Skeletal muscle cell (primary cell): Measurements from ENCODE around the gene SELENON.

Experiments used
- DNase-seq: peaks from one replicate; pipeline ENCODE4 v3.0.0-alpha.2; 2010; ENCODE audit warnings: low read depth
- H3K4me3 ChIP-seq: 2 replicates; pipeline ENCODE4 v1.5.1; 2011; ENCODE audit warnings: low read depth, mild to moderate bottlenecking, control low read depth, low read length, moderate library complexity

SELENON gene

GRCh38 chr1:25787760-25788166 is 12.2 kb upstream of the SELENON start:
- H3K4me3 ChIP-seq: no peak overlapping the region
- no peak for DNase-seq

- no peak for DNase-seq
- no peak overlapping the region for H3K4me3 ChIP-seq
Observed at GRCh38 chr1:25790472-25790871, 9.5 kb upstream of the SELENON start.

DNA sequence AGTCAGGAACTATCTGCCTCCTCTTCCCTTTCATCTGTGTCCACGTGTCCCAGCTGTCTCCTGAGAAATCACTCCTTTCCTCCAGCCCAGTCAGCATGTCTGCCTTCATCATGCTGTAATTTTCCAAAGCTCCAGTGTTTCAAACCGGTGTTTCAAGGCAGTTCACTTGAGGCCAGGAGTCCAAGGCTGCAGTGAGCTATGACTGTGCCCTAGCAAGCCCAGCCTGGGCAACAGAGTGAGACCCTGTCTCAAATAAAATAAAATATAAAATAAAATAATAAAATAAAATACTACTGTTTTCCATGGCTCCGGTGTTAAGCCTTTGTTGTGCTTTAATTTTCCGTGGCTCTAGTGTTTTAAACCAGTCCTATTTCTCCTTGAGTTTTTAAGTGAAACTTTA is 7.9 kb upstream of the SELENON start:
- DNase-seq: no peak

DNA sequence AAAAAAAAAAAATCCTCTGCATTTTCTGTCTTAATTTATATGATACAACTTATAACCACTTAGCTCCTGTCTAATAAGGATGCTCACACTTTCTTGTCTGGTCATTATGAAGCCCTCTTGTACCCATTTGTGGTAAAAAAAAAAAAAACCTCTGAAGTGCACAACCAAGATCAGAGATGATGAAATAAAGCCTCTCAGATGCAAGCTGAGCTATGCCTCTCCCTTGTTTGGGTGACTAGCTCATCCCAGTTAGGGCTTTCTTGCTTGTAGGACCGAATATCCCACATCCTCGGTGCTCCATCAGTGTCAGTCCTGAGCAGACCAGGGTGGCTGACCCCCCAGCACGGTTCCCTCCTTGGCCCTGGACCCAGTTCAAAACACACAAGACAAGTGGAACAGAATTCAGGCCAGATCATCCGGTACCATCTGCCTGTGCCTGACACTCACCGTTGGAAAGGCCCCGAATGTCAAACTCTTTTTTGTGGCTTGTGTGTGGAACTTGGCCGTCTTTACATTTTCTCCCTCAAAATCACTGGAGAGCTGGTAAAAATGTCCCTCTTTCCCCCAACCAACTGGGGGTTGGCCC is 6.3 kb upstream of the SELENON start:
- no peak for DNase-seq
- H3K4me3 ChIP-seq: no peak overlapping the region

More for the DNA sequence above, 7.9 kb upstream of the SELENON start:
- no peak overlapping the region for H3K4me3 ChIP-seq

DNA sequence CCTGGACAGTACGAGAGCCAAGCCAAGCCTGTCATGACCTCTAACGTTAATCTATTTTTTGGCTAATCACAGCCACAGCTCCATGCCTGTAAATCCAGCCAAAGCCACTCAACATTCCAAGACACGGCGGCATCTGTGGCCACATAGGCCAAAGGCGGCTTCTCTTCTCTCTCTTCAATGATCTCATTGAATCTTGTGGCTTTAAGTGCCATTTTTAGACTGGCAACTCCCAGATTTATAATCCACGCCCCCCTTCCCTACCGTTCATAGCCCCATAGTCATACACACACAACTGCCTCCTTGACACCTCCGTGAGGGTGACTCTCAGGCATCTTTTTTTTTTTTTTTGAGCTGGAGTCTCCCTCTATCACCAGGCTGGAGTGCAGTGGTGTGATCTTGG is 5.7 kb upstream of the SELENON start:
- no peak overlapping the region for H3K4me3 ChIP-seq
- DNase-seq: no peak

GRCh38 chr1:25795211-25795610 is 4.8 kb upstream of the SELENON start:
- no peak for DNase-seq
- H3K4me3 ChIP-seq: no peak overlapping the region

- H3K4me3 ChIP-seq: no peak overlapping the region
- no peak for DNase-seq
Observed at GRCh38 chr1:25795946-25796810, 3.8 kb upstream of the SELENON start.

DNA sequence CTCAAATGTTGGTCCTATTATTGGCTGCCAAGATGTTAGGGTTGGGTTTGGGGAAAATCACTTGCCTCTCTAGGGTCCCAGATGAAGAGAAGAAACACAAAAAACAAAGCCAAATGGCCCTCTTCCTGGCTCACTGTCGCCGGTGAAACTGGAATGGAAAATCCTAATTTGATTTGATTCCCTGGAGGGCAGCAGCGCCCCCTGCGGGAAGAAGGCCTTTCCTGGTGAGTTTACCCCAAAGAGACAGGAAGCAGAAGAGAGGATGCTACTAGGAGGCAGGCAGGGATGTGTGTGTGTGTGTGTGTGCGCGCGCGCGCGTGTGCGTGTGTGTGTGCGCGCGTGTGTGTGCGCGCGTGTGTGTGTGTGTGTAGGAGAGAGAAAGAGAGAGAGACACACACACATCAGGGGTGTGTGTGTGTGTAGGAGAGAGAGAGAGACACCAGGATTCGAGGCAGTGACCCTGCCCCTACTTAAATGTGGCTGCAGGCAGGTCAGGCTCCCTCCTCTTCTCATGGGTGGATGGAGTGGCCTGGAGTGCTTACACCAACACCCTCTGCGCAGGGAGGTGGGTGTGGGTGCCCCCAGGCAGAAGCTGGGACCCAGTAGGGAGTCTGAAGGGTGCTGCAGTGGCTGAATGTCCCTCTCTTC is 3.1 kb upstream of the SELENON start:
- no peak overlapping the region for H3K4me3 ChIP-seq
- DNase-seq: peak; percentile 33

- DNase-seq: no peak
- no peak overlapping the region for H3K4me3 ChIP-seq
Observed at GRCh38 chr1:25797939-25798338, 2.1 kb upstream of the SELENON start.

- no peak for DNase-seq
- H3K4me3 ChIP-seq: no peak overlapping the region
Observed at GRCh38 chr1:25798666-25799351, 1.2 kb upstream of the SELENON start.

DNA sequence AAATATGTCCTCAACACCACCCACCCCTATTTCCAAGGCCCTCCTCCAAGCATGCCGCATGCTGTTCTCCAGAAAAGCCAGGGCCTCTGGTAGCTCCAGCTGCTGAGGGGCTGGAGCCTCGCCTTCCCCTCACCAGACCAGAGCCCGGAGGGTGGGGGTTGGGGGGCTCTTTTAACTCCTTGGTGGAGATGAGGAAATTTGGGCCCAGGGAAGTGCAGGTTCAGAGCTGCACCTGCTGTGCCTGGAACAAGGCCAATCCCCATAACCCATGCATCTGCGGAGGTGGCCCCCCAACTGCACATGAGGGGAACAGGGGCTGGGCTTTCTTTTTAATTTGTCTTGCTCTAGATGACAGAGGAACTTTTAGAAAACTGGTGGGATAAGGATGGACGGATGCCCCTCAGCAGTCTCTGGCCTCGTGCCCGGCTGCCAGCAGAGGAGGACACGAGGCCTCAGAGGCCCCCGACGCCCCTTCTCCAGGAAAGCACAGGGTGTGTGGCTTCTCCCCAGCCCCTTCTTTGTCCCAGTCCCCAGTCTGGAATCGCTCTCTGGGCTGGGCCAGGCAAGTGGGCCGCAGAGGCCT is 550 bp upstream of the SELENON start:
- DNase-seq: no peak

GRCh38 chr1:25800703-25801377 is 847 bp downstream of the SELENON start:
- H3K4me3 ChIP-seq: peak overlapping the region; percentile 62

More for the DNA sequence above, 550 bp upstream of the SELENON start:
- H3K4me3 ChIP-seq: peak overlapping the region; percentile 51

GRCh38 chr1:25802915-25803314 is 2.9 kb downstream of the SELENON start:
- H3K4me3 ChIP-seq: no peak overlapping the region
- no peak for DNase-seq

More at GRCh38 chr1:25800703-25801377, 847 bp downstream of the SELENON start:
- no peak for DNase-seq

DNA sequence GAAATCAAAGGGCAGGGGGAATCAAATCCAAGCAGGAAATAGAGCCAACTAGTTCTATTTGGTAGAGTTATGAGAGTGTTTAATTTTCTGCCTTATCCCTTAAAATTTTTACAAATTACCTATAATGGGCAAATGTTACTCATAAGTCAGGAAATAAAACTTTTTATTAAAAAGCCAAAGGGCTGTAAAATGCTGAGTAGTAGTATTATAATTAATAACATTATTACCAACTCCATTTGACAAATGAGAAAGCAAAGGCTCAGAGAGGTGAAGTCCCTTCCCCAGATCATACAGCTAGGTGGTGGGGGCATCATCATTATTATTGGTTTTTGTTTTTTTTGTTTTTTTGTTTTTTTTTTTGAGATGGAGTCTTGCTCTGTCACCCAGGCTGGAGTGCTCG is 3.4 kb downstream of the SELENON start:
- no peak for DNase-seq
- H3K4me3 ChIP-seq: no peak overlapping the region

DNA sequence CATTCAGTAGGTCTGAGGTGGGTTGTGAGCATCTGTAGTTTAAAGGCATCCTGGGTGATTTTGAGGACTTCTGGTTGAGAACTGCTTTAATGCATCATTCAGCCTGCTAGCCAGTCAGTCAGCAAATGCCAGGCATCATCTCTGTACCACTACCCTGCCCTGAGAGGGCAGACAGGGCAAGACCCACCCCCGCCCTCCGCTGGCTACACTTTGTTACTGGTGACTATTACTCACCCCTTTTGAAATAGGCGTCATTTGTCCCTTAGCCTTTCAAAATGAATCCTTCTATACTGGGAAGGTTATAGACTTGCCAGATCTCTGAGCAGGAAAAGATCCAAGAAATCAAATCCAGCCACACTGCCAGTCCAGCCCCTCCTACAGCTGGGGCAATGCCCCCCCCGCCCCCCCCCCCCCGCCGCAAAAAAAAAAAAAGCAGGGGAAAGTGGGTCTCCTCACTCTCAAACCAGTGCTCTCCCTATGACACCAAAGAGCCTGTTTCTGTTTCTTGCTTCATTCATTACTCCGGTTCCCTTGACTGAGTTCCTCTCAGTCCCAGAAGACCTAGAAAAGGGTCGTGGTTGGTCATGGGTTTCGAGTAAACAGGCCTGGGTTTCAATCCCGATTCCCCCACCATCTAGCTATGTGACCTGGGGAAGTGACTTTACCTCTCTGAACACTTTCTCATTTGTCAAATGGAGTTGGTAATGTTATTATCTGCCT is 4.4 kb downstream of the SELENON start:
- no peak for DNase-seq
- H3K4me3 ChIP-seq: no peak overlapping the region

DNA sequence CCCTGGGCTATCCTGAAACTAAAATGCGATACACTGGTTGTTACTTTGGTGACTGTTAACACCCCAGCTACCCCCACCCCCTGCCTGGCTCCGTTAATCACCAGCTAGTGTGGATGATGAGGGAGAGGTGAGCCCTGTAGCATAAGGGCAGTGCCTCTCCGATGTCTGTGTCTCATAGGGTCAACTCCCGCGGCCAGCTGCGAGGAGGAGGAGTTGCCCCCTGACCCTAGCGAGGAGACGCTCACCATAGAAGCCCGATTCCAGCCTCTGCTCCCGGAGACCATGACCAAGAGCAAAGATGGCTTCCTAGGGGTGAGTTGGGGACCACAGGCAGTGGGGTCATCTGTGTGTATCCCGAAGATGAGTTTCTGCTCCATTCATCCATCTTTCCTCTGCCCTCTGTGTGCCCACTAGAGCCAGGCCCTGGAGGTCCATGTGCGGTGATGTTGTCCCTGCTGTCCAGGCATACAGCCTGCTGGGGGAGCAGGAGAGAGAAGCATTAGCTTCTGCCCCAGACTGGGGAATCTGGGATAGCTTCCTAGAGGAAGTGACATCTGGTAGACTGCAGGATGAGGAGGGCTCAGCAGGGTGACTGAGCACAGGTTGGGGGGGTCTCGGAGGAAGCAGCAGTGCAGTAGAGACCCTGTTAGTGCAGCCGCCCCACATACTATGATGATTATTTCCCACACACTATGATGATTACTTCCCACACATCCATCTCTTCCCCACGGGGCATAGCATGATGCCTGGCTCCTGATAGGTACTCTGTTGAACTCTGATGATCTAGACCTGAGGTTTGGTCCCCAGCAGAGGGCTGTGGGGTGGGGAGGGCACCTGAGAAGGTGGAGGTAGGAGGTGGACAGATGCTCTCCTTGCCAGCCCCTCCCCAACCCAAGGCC is 5.2 kb downstream of the SELENON start:
- no peak for DNase-seq
- H3K4me3 ChIP-seq: no peak overlapping the region

GRCh38 chr1:25805863-25806225 is 5.9 kb downstream of the SELENON start:
- no peak overlapping the region for H3K4me3 ChIP-seq
- DNase-seq: no peak

- peak; percentile 30 for DNase-seq
- H3K4me3 ChIP-seq: no peak overlapping the region
Observed at GRCh38 chr1:25806418-25806817, 6.4 kb downstream of the SELENON start.
